ENCODE measurements around the gene HACE1.

GRCh38 chr6:104700371-104701185 lies 159.1 kb downstream of the HACE1 start:
- no peak for TF ChIP-seq CTCF (IDR thresholded peaks at IDR 0.05; ENCODE audit: poor library complexity)
- TF ChIP-seq EZH2 (IDR thresholded peaks at IDR 0.05; ENCODE audit: borderline replicate concordance) = no peak
- TF ChIP-seq EZH2phosphoT487 (IDR thresholded peaks at IDR 0.05; ENCODE audit: low read depth, severe bottlenecking, unreplicated experiment) = no peak
